Measurements from ENCODE around the gene CTRL.

Gene CTRL

GRCh38 chr16:67907397-67908180 lies 24.1 kb downstream of the CTRL start:
- Histone ChIP-seq H3K9me3 (ENCODE audit: control insufficient read depth, insufficient read depth, low read depth, low read length) (no peaks in the 10 kb centered on the region), H3K27ac (ENCODE audit: extremely low read depth, low read depth, low read length) (no peak overlapping the region), H3K4me1 (ENCODE audit: control insufficient read depth, insufficient read depth, low read length) (no peaks in the 10 kb centered on the region), H3K36me3 (ENCODE audit: control insufficient read depth in 2 of 2, insufficient read depth in 1 of 2, low read length in 2 of 2) (peaks cover 5 to 45% of the 10 kb centered on the region in 2 experiments; a peak in 2 of 3 replicates), H3K4me3 (ENCODE audit: low read depth, low read length) (no peak overlapping the region)
- ChIA-PET POLR2A (interaction anchor here (1.3 kb wide), 1 partner anchor 21 kb away, joined by 3 read pairs; no protein-coding TSS in a partner anchor), CTCF (no interaction called here)
- TF ChIP-seq CTCF (tag by site-specific recombination; IDR thresholded peaks at IDR 0.05) (0 out of 2 replicates have a peak, but pooled peaks have one; percentile 19), ZNF335 (tag by site-specific recombination; conservative IDR thresholded peaks at IDR 0.05) (no peak)

DNA sequence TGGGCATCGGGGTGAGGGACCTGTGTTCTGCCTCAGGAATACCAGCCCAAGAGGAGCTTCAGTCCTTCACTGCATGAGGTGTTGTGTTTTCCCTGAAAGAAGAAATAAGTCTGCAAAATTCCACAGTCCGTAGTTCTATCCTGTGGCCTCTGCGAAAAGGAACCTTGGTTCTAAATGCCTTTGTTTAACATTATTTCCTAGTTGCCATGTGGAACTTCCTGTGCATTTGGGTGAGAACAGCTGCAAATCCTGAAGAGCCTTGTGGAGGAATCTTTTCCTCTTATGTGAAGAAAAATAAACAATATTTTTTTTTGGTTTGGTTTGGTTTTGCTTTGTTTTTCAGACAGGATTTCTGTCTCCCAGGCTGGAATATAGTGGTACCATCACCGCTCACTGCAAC lies 28.8 kb downstream of the CTRL start:
- CTCF ChIA-PET, result interaction anchor here (0.5 to 2.5 kb wide), 4 partner anchors 19 to 382 kb away, joined by 3 to 9 read pairs (median 3); partner anchors contain the start of genes ACD and NRN1L

DNA sequence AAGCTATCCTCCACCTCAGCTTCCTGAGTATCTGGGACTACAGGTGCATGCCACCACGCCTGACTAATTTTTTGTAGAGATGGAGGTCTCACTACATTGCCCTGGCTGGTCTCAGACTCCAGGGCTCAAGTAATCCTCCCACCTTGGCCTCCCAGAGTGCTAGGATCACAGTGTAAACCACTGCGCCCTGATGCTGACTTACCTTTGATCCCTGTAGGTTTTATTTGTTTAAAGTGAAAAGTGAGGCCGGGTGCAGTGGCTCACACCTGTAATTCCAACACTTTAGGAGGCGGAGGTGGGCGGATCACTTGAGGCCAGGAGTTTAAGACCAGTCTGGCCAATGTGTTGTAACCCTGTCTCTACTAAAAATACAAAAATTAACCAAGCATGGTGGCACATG lies 29.9 kb downstream of the CTRL start:
- no peak overlapping the region for H3K4me3 ChIP-seq (ENCODE audit: low read depth, low read length)
- TF ChIP-seq ZNF121 (tag by site-specific recombination; IDR thresholded peaks at IDR 0.05) (0 out of 2 replicates have a peak, but pooled peaks have one; percentile 20), SETDB1 (IDR thresholded peaks at IDR 0.05; ENCODE audit: insufficient read length, low read length) (no peak)
- no peaks in the 10 kb centered on the region; the same call in 1 of the 2 replicates for H3K4me1 ChIP-seq (ENCODE audit: control insufficient read depth, insufficient read depth, low read length)
- H3K9me3 ChIP-seq (ENCODE audit: control insufficient read depth, insufficient read depth, low read depth, low read length), result no peaks in the 10 kb centered on the region
- peaks cover 5 to 19% of the 10 kb centered on the region in 2 experiments; a peak in 2 of 3 replicates for H3K36me3 ChIP-seq (ENCODE audit: control insufficient read depth in 2 of 2, insufficient read depth in 1 of 2, low read length in 2 of 2)
- ChIA-PET CTCF (interaction anchor here (0.7 kb wide), 1 partner anchor 127 kb away, joined by 4 read pairs; no protein-coding TSS in a partner anchor), POLR2A (no interaction called here)
- H3K27ac ChIP-seq (ENCODE audit: extremely low read depth, low read depth, low read length), result no peak overlapping the region

More for the DNA sequence above, 28.8 kb downstream of the CTRL start:
- Histone ChIP-seq H3K36me3 (ENCODE audit: control insufficient read depth in 2 of 2, insufficient read depth in 1 of 2, low read length in 2 of 2) (peaks cover 5 to 18% of the 10 kb centered on the region in 2 experiments; a peak in 2 of 3 replicates), H3K4me1 (ENCODE audit: control insufficient read depth, insufficient read depth, low read length) (no peaks in the 10 kb centered on the region), H3K4me3 (ENCODE audit: low read depth, low read length) (no peak overlapping the region), H3K9me3 (ENCODE audit: control insufficient read depth, insufficient read depth, low read depth, low read length) (no peaks in the 10 kb centered on the region), H3K27ac (ENCODE audit: extremely low read depth, low read depth, low read length) (no peak overlapping the region)
- TF ChIP-seq ZNF24 (tag by site-specific recombination; IDR thresholded peaks at IDR 0.05) (no peak), ZNF138 (tag by site-specific recombination; IDR thresholded peaks at IDR 0.05; ENCODE audit: borderline replicate concordance) (no peak), ZNF202 (tag by site-specific recombination; IDR thresholded peaks at IDR 0.05; ENCODE audit: borderline replicate concordance) (no peak), ZEB2 (tag by site-specific recombination; IDR thresholded peaks at IDR 0.05) (no peak), ZNF548 (tag by site-specific recombination; IDR thresholded peaks at IDR 0.05) (no peak), ZNF18 (tag by site-specific recombination; IDR thresholded peaks at IDR 0.05) (no peak), IKZF3 (tag by site-specific recombination; IDR thresholded peaks at IDR 0.05) (no peak), PRDM1 (tag by site-specific recombination; IDR thresholded peaks at IDR 0.05) (no peak), ZNF223 (tag by site-specific recombination; IDR thresholded peaks at IDR 0.05) (no peak), ZNF146 (tag by site-specific recombination; IDR thresholded peaks at IDR 0.05) (no peak)
- TF ChIP-seq, protein P1, sequence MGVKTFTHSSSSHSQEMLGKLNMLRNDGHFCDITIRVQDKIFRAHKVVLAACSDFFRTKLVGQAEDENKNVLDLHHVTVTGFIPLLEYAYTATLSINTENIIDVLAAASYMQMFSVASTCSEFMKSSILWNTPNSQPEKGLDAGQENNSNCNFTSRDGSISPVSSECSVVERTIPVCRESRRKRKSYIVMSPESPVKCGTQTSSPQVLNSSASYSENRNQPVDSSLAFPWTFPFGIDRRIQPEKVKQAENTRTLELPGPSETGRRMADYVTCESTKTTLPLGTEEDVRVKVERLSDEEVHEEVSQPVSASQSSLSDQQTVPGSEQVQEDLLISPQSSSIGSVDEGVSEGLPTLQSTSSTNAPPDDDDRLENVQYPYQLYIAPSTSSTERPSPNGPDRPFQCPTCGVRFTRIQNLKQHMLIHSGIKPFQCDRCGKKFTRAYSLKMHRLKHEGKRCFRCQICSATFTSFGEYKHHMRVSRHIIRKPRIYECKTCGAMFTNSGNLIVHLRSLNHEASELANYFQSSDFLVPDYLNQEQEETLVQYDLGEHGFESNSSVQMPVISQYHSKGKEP (tag by site-specific recombination; IDR thresholded peaks at IDR 0.05), result no peak
- POLR2A ChIA-PET, result no interaction called here

Data from HEK293 (cell line).